ENCODE results near the gene PPFIA1.

Gene PPFIA1

DNA sequence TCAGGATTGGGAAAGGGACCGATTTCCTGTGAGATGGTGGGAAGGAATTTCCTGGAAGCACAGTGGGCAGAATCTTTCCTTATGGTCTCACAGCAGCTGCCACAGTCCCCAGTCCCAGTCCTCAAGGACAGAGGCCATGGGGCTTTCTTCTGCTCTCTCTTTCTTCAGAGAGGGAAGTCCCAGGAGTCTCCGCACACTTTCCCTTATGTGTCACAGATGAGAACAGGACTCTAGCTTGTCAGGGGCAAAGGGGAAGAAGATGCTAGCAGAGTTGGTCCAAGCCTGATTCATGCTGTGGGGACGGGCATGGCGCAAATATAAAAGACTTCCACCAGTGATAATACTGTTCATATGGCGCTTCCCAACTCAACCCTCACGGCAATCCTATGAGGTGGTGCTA, 7.5 kb upstream of the PPFIA1 start:
- no peaks in the 10 kb centered on the region for H3K9me3 ChIP-seq (ENCODE audit: control insufficient read depth, low read length)
- TF ChIP-seq, protein P1, sequence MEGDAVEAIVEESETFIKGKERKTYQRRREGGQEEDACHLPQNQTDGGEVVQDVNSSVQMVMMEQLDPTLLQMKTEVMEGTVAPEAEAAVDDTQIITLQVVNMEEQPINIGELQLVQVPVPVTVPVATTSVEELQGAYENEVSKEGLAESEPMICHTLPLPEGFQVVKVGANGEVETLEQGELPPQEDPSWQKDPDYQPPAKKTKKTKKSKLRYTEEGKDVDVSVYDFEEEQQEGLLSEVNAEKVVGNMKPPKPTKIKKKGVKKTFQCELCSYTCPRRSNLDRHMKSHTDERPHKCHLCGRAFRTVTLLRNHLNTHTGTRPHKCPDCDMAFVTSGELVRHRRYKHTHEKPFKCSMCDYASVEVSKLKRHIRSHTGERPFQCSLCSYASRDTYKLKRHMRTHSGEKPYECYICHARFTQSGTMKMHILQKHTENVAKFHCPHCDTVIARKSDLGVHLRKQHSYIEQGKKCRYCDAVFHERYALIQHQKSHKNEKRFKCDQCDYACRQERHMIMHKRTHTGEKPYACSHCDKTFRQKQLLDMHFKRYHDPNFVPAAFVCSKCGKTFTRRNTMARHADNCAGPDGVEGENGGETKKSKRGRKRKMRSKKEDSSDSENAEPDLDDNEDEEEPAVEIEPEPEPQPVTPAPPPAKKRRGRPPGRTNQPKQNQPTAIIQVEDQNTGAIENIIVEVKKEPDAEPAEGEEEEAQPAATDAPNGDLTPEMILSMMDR (IDR thresholded peaks at IDR 0.05), result no peak
- no peak overlapping the region for H3K4me2 ChIP-seq (ENCODE audit: low read length)
- H3K4me3 ChIP-seq (ENCODE audit: low read depth, low read length), result no peak overlapping the region
- no peak overlapping the region for H3K9ac ChIP-seq
- no peak overlapping the region for H3K27ac ChIP-seq
- H3K36me3 ChIP-seq (ENCODE audit: control insufficient read depth, insufficient read depth, low read length), result no peaks in the 10 kb centered on the region
- H3K27me3 ChIP-seq (ENCODE audit: control insufficient read depth, insufficient read depth, low read length), result no peaks in the 10 kb centered on the region
- H3K79me2 ChIP-seq, result no peaks in the 10 kb centered on the region
- no peak overlapping the region for H2AFZ ChIP-seq
- no peaks in the 10 kb centered on the region for H3K4me1 ChIP-seq

DNA sequence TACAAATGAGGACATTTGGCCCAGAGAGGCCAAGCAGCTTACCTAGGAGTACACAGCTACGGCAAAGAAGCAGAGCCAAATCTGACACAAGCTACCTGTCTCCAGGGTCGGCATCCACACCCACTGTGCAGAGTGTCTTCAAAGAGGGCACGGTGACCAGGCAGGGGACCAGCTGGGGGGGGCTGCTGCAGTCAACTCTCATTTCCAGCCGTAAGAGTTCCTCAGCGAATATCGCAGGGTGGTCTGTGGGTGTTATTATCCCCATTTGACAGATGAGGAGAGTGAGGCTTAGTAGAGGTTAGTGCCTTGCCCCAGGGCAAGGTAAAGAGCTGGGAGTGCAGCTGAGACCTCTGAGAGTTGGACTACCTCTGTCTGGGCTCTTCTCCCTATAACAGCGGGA, 7.1 kb upstream of the PPFIA1 start:
- Histone ChIP-seq H3K36me3 (ENCODE audit: control insufficient read depth, insufficient read depth, low read length) (no peaks in the 10 kb centered on the region), H3K27me3 (ENCODE audit: control insufficient read depth, insufficient read depth, low read length) (no peaks in the 10 kb centered on the region), H3K9ac (no peak overlapping the region), H3K4me1 (no peaks in the 10 kb centered on the region), H3K79me2 (no peaks in the 10 kb centered on the region), H3K9me3 (ENCODE audit: control insufficient read depth, low read length) (no peaks in the 10 kb centered on the region), H3K4me2 (ENCODE audit: low read length) (no peak overlapping the region), H2AFZ (no peak overlapping the region), H3K27ac (no peak overlapping the region), H3K4me3 (ENCODE audit: low read depth, low read length) (no peak overlapping the region)
- TF ChIP-seq, protein P1 (IDR thresholded peaks at IDR 0.05), result no peak

DNA sequence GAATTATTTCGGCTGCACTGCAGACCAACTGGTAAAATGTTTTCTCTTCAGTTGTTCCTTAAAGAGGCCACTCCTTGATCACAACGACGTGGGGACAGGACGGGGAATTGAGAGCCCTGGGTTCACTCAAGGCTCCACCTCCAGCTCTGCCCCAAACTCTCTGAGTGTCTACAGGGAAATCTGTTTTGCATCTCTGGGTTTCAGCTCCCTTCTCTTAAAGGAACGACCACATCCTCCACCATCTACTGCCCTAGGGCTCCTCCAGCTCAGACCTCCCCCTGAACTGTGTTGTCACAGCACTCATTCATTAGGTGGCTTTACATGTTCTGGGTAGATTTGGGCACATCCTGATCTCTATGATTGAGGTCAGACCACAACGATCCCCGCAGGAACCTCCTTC, 5.1 kb upstream of the PPFIA1 start:
- H3K9me3 ChIP-seq (ENCODE audit: control insufficient read depth, low read length), result no peaks in the 10 kb centered on the region
- H3K36me3 ChIP-seq (ENCODE audit: control insufficient read depth, insufficient read depth, low read length), result no peaks in the 10 kb centered on the region
- no peaks in the 10 kb centered on the region for H3K27me3 ChIP-seq (ENCODE audit: control insufficient read depth, insufficient read depth, low read length)
- H2AFZ ChIP-seq, result no peak overlapping the region
- no peak overlapping the region for H3K4me2 ChIP-seq (ENCODE audit: low read length)
- H3K27ac ChIP-seq, result no peak overlapping the region
- TF ChIP-seq, protein P1 (IDR thresholded peaks at IDR 0.05), result no peak
- no peak overlapping the region for H3K4me3 ChIP-seq (ENCODE audit: low read depth, low read length)
- no peaks in the 10 kb centered on the region for H3K79me2 ChIP-seq
- H3K4me1 ChIP-seq, result no peaks in the 10 kb centered on the region
- no peak overlapping the region for H3K9ac ChIP-seq

DNA sequence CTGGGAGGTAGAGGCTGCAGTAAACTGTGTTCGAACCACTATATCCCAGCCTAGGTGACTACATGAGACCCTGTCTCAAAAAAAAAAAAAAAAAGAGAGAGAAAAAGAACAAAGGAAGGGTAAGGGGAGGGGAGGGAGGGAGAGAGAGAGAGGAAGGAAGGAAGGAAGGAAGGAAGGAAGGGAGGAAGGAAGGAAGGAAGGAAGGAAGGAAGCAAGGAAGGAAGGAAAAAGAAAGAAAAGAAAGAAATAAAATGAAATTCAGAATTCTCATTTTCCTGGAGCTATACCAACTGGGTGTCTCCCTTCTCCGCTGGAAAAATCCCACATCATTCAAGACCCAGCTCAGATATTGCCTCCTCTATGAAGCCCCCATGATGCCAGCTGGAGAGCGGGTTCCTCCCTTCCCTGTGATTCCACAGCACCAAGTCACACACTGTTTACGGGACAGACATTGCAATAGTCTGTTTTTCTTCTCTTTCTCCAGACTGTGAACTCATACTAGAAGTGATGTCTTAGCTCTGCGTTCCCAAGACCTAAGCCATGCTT, 3.0 kb upstream of the PPFIA1 start:
- H3K4me1 ChIP-seq, result peaks cover 3% of the 10 kb centered on the region
- no peaks in the 10 kb centered on the region for H3K36me3 ChIP-seq (ENCODE audit: control insufficient read depth, insufficient read depth, low read length)
- H3K4me2 ChIP-seq (ENCODE audit: low read length), result no peak overlapping the region
- no peaks in the 10 kb centered on the region for H3K79me2 ChIP-seq
- TF ChIP-seq, protein P1 (IDR thresholded peaks at IDR 0.05), result no peak
- no peaks in the 10 kb centered on the region for H3K9me3 ChIP-seq (ENCODE audit: control insufficient read depth, low read length)
- H2AFZ ChIP-seq, result no peak overlapping the region
- H3K4me3 ChIP-seq (ENCODE audit: low read depth, low read length), result no peak overlapping the region
- no peak overlapping the region for H3K9ac ChIP-seq
- H3K27ac ChIP-seq, result no peak overlapping the region
- H3K27me3 ChIP-seq (ENCODE audit: control insufficient read depth, insufficient read depth, low read length), result no peaks in the 10 kb centered on the region

DNA sequence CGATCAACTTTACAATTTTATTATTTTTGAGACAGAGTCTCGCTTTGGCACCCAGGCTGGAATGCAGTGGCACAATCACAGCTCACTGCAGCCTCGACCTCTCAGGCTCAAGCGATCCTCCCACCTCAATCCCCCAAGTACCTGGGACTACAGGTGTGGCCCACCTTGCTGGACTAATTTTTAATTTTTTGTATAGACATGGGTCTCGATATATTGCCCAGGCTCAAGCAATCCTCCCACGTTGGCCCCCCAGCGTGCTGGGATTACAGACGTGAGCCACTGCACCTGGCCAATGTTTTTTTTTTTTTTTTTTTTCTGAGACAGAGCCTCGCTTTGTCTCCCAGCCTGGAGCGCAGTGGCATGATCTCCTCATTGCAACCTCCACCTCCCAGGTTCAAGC, 2.0 kb upstream of the PPFIA1 start:
- no peaks in the 10 kb centered on the region for H3K27me3 ChIP-seq (ENCODE audit: control insufficient read depth, insufficient read depth, low read length)
- no peaks in the 10 kb centered on the region for H3K79me2 ChIP-seq
- H3K4me3 ChIP-seq (ENCODE audit: low read depth, low read length), result no peak overlapping the region
- H3K9me3 ChIP-seq (ENCODE audit: control insufficient read depth, low read length), result no peaks in the 10 kb centered on the region
- H3K4me2 ChIP-seq (ENCODE audit: low read length), result no peak overlapping the region
- no peak overlapping the region for H3K9ac ChIP-seq
- H3K4me1 ChIP-seq, result peaks cover 3% of the 10 kb centered on the region
- no peak overlapping the region for H2AFZ ChIP-seq
- H3K36me3 ChIP-seq (ENCODE audit: control insufficient read depth, insufficient read depth, low read length), result no peaks in the 10 kb centered on the region
- H3K27ac ChIP-seq, result no peak overlapping the region
- TF ChIP-seq, protein P1 (IDR thresholded peaks at IDR 0.05), result no peak
